Breast epithelium (tissue), 4 donors: Measurements from ENCODE around the gene PCDH18. TPM values are rescaled to one million over a fixed set of nuclear protein-coding genes. Genes with fewer than 3 reads are reported as not detected.

Experiments used
- DNase-seq, 2 donors: peaks; one replicate each; pipeline ENCODE4 v3.0.0-alpha.2; 2019; ENCODE audit warnings: low spot score in 2 of 2
- H3K27ac ChIP-seq, 2 donors: fragments of 200-600 bp; sonication (generic) in 1 of 2; one replicate each; pipeline ENCODE4 v1.5.1; 2016 to 2019; ENCODE audit warnings: mild to moderate bottlenecking in 1 of 2
- H3K27me3 ChIP-seq, 2 donors: fragments of 200-600 bp; sonication (generic) in 1 of 2; one replicate each; pipeline versions ENCODE4 v1.5.1 to v1.6.0; 2017 to 2019; ENCODE audit warnings: control low read depth in 1 of 2, mild to moderate bottlenecking in 1 of 2
- H3K36me3 ChIP-seq: fragments of 200-600 bp; one replicate; pipeline ENCODE4 v1.5.1; 2019
- H3K4me1 ChIP-seq, 2 donors: fragments of 200-600 bp; sonication (generic); one replicate each; pipeline ENCODE4 v1.5.1; 2016 to 2019; ENCODE audit warnings: control low read depth in 1 of 2
- H3K4me3 ChIP-seq, 3 donors: fragments of 200-600 bp; sonication (generic); 1 replicate in 2 of 3; 2 replicates in 1 of 3; pipeline ENCODE4 v1.5.1; 2016 to 2019; ENCODE audit warnings: mild to moderate bottlenecking in 3 of 3, moderate library complexity in 2 of 3
- H3K9me3 ChIP-seq, 2 donors: fragments of 200-600 bp; sonication (generic) in 1 of 2; one replicate each; pipeline ENCODE4 v1.5.1; 2016 to 2019; ENCODE audit warnings: control low read depth in 1 of 2
- CTCF ChIP-seq, 3 donors: fragments of 450-650 bp; IDR thresholded peaks; one replicate each; pipeline ENCODE4 v1.5.1; 2016 to 2017; ENCODE audit warnings: antibody characterized with exemption in 3 of 3, mild to moderate bottlenecking in 3 of 3, moderate library complexity in 3 of 3
- POLR2A ChIP-seq: fragments of 450-650 bp; IDR thresholded peaks from one replicate; pipeline ENCODE4 v1.6.1; 2016; ENCODE audit warnings: antibody characterized with exemption, mild to moderate bottlenecking, moderate library complexity
- POLR2AphosphoS5 ChIP-seq, 3 donors: sonication (generic); formaldehyde crosslinking; IDR thresholded peaks; one replicate each; pipeline ENCODE4 v1.6.1; 2017; ENCODE audit warnings: antibody characterized with exemption in 3 of 3
- intact Hi-C: fragments of 100-400 bp; cut with DNase I; formaldehyde crosslinking; loops from one replicate; pipeline ENCODE4 v1.15.1; 2023; ENCODE audit warnings: low total_unique reads
- total RNA-seq, 3 donors: library from RNA; depleted of rRNA; stranded (reverse); fragments of >200 nt; gene quantifications; one replicate each; pipeline ENCODE4 v1.1.0, GENCODE V29; 2016

Gene PCDH18
- total RNA-seq, 3 donors from 2014 or later = 34.2 to 67.2 (median 52.1) TPM

- H3K4me1 ChIP-seq = no peaks in the 10 kb centered on the region
- intact Hi-C loops = no loop called here
Observed at GRCh38 chr4:137530176-137530575, 2.1 kb downstream of the PCDH18 start.

GRCh38 chr4:137529432-137529831 lies 2.9 kb downstream of the PCDH18 start:
- no peak for DNase-seq
- Histone ChIP-seq H3K9me3 (no peaks in the 10 kb centered on the region), H3K4me1 (no peaks in the 10 kb centered on the region), H3K27me3 (no peaks in the 10 kb centered on the region), H3K27ac (peak overlapping the region; percentile 61 to 92), H3K4me3 (peak overlapping the region; percentile 57 to 76 (median 58)), H3K36me3 (no peaks in the 10 kb centered on the region)
- intact Hi-C loops = no loop called here
- no peak for TF ChIP-seq POLR2AphosphoS5 (IDR thresholded peaks at IDR 0.05)
- no peak for TF ChIP-seq POLR2A

More at GRCh38 chr4:137530176-137530575, 2.1 kb downstream of the PCDH18 start:
- H3K9me3 ChIP-seq = no peaks in the 10 kb centered on the region
- no peaks in the 10 kb centered on the region for H3K36me3 ChIP-seq
- no peak for DNase-seq
- no peaks in the 10 kb centered on the region for H3K27me3 ChIP-seq
- peak overlapping the region; percentile 61 to 92 for H3K27ac ChIP-seq
- peak overlapping the region; percentile 57 to 76 (median 58) for H3K4me3 ChIP-seq
- no peak for TF ChIP-seq POLR2A
- TF ChIP-seq CTCF (IDR thresholded peaks at IDR 0.05) = no peak
- TF ChIP-seq POLR2AphosphoS5 (IDR thresholded peaks at IDR 0.05) = peak in 1 of 3 donors; percentile 18

DNA sequence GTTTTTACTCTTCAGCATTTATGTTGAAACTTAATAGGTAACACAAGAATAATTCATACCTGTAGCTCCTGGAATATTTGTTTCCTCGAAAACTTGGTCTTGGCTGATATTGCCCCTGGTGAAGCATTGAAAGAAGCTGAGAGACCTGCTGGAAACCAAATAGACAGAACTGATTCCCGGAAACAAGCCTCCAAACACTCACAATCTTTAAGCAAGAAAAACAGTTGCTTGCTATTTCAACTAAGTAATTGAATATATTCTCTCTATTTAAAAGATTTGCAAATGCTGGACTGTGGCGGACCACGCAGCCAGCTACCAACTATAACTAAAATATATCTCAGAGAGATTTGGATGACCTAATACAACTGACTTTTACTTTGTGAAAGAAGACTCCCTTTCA lies 3.6 kb downstream of the PCDH18 start:
- intact Hi-C loops = no loop called here
- H3K27me3 ChIP-seq = no peaks in the 10 kb centered on the region
- no peaks in the 10 kb centered on the region for H3K4me1 ChIP-seq
- no peaks in the 10 kb centered on the region for H3K36me3 ChIP-seq
- no peaks in the 10 kb centered on the region for H3K9me3 ChIP-seq
- peak overlapping the region; percentile 57 to 76 (median 58) for H3K4me3 ChIP-seq
- TF ChIP-seq CTCF (IDR thresholded peaks at IDR 0.05) = no peak
- TF ChIP-seq POLR2AphosphoS5 (IDR thresholded peaks at IDR 0.05) = no peak
- no peak for TF ChIP-seq POLR2A
- H3K27ac ChIP-seq = peak overlapping the region; percentile 52 to 67
- no peak for DNase-seq

GRCh38 chr4:137526681-137527080 lies 5.6 kb downstream of the PCDH18 start:
- Histone ChIP-seq H3K4me3 (peak overlapping the region; percentile 9 to 76 (median 57)), H3K27me3 (no peaks in the 10 kb centered on the region), H3K27ac (peak overlapping the region; percentile 38 to 67), H3K36me3 (no peaks in the 10 kb centered on the region), H3K4me1 (no peaks in the 10 kb centered on the region), H3K9me3 (no peaks in the 10 kb centered on the region)
- intact Hi-C loops = no loop called here
- no peak for DNase-seq
- no peak for TF ChIP-seq POLR2A
- no peak for TF ChIP-seq CTCF (IDR thresholded peaks at IDR 0.05)
- TF ChIP-seq POLR2AphosphoS5 (IDR thresholded peaks at IDR 0.05) = no peak

DNA sequence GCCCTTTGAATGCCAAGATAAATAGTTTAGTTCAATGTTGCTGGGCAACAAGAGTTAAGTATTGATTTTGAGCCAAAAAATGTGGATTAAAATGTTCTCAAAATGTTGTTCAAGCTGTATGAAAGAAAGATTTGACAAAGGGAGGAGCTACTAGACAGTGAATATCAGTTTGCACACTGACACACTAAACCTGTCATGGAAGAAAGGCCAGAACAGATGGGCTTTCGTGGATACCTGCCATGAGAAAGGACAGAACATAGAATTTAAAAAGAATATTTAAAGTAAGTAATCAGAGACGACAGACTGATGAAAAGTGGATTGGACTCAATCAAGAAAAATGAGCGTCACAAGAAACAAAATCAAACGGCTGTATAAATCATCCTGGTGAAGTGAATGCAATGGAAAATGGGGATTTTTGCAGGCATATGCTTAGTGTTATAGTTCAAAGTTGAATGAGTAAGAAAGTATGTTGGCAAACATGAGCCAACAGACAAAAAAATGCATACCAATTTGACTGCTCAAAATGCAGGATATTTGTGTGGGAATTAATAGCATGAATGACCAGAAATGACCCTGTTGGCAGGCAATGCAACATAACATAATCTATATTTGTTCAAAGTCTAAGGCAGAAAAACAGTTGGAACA lies 7.4 kb downstream of the PCDH18 start:
- Histone ChIP-seq H3K9me3 (no peaks in the 10 kb centered on the region), H3K36me3 (no peaks in the 10 kb centered on the region), H3K4me3 (peak overlapping the region in 2 of 3 donors; percentile 7 to 47), H3K27me3 (no peaks in the 10 kb centered on the region), H3K27ac (peak overlapping the region; percentile 15 to 63), H3K4me1 (no peaks in the 10 kb centered on the region)
- intact Hi-C loops = no loop called here
- TF ChIP-seq CTCF (IDR thresholded peaks at IDR 0.05) = no peak
- no peak for TF ChIP-seq POLR2AphosphoS5 (IDR thresholded peaks at IDR 0.05)
- no peak for TF ChIP-seq POLR2A
- DNase-seq = no peak
